GM12801 (cell line): ENCODE data around the gene KIF3C.

Experiments
- CTCF ChIP-seq: IDR thresholded peaks from one replicate; pipeline ENCODE4 v1.5.1; 2011; ENCODE audit warnings: control low read depth; ENCODE audit not compliant: insufficient read length; ENCODE audit errors: extremely low read depth

The KIF3C gene

GRCh38 chr2:25992556-25992955, 10.3 kb upstream of the KIF3C start:
- no peak for TF ChIP-seq CTCF

- TF ChIP-seq CTCF = no peak
Measured at GRCh38 chr2:25991965-25992364, 9.7 kb upstream of the KIF3C start.

GRCh38 chr2:25989154-25989553, 6.9 kb upstream of the KIF3C start:
- no peak for TF ChIP-seq CTCF

GRCh38 chr2:25988134-25988533, 5.8 kb upstream of the KIF3C start:
- TF ChIP-seq CTCF = no peak

- TF ChIP-seq CTCF = no peak
Measured at GRCh38 chr2:25983735-25984134, 1.4 kb upstream of the KIF3C start.

GRCh38 chr2:25982968-25983280, 627 bp upstream of the KIF3C start:
- no peak for TF ChIP-seq CTCF

GRCh38 chr2:25981596-25982272, 563 bp downstream of the KIF3C start:
- TF ChIP-seq CTCF = no peak
